H1 (cell line): ENCODE measurements around the gene TIMMDC1. TPM values are rescaled to one million over a fixed set of nuclear protein-coding genes. Genes with fewer than 3 reads are reported as not detected.

Experiments used
- CTCF ChIA-PET: fragments of 300-600 bp; sonication (Branson Sonifier 250); formaldehyde crosslinking; loops from one replicate; lab custom pipeline; 2021; ENCODE audit not compliant: partially characterized antibody; lab: Charles Lee
- POLR2A ChIA-PET: fragments of 300-600 bp; sonication (Branson Sonifier 250); formaldehyde crosslinking; loops from one replicate; lab custom pipeline; 2021; ENCODE audit warnings: inconsistent platforms; ENCODE audit not compliant: partially characterized antibody; lab: Charles Lee
- DNase-seq, 2 experiments: peaks; one replicate each; pipeline versions ENCODE4 v3.0.0 to v3.0.0-alpha.2; 2010 to 2022; ENCODE audit warnings: low spot score in 2 of 2, low read depth in 1 of 2, mixed read lengths in 1 of 2
- FAIRE-seq: peaks from 2 replicates; lab custom pipeline; 2011; peaks lifted over from hg19 to GRCh38; lab: Jason Lieb, UNC
- H2AFZ ChIP-seq: 2 replicates; pipeline ENCODE4 v1.8.1; 2012; ENCODE audit warnings: low read length, inconsistent platforms
- H2AK5ac ChIP-seq: 2 replicates; pipeline ENCODE4 v1.6.1; 2013; ENCODE audit warnings: low read depth, low read length
- H2BK120ac ChIP-seq: replicated peaks from 2 replicates; pipeline ENCODE3; 2013; ENCODE audit warnings: low read depth, low read length, inconsistent platforms
- H2BK12ac ChIP-seq: 2 replicates; pipeline ENCODE4 v1.6.1; 2013; ENCODE audit warnings: low read depth, low read length
- H2BK15ac ChIP-seq: 2 replicates; pipeline ENCODE4 v1.6.1; 2013; ENCODE audit warnings: low read length
- H2BK20ac ChIP-seq: 2 replicates; pipeline ENCODE4 v1.6.1; 2013; ENCODE audit warnings: low read length
- H2BK5ac ChIP-seq: 2 replicates; pipeline ENCODE4 v1.6.1; 2013; ENCODE audit warnings: low read depth, low read length
- H3K14ac ChIP-seq: 2 replicates; pipeline ENCODE4 v1.6.1; 2013; ENCODE audit warnings: inconsistent platforms; ENCODE audit not compliant: insufficient read length
- H3K18ac ChIP-seq: 2 replicates; pipeline ENCODE4 v1.6.1; 2013; ENCODE audit warnings: low read length; ENCODE audit errors: extremely low read depth
- H3K23ac ChIP-seq: 2 replicates; pipeline ENCODE4 v1.6.1; 2013; ENCODE audit warnings: inconsistent platforms; ENCODE audit not compliant: insufficient read length
- H3K23me2 ChIP-seq: 2 replicates; pipeline ENCODE4 v1.6.1; 2013; ENCODE audit warnings: low read depth, low read length
- H3K27ac ChIP-seq: 2 replicates; pipeline ENCODE4 v1.6.1; 2011; ENCODE audit warnings: low read depth, low read length, inconsistent platforms
- H3K27me3 ChIP-seq, 4 experiments: replicated peaks in 1 of 4; 1 replicate in 1 of 4; 2 replicates in 3 of 4; pipeline versions ENCODE4 v1.6.1 to v1.8.1; 2011 to 2013; ENCODE audit warnings: low read length in 3 of 4, mild to moderate bottlenecking in 3 of 4, inconsistent platforms in 2 of 4, mixed read lengths in 2 of 4, moderate library complexity in 1 of 4; ENCODE audit not compliant: control insufficient read depth in 3 of 4, insufficient read depth in 3 of 4; ENCODE audit errors: extremely low read depth in 1 of 4
- H3K36me3 ChIP-seq, 4 experiments: 2 replicates each; pipeline versions ENCODE4 v1.6.1 to v1.8.1; 2011 to 2013; ENCODE audit warnings: mild to moderate bottlenecking in 4 of 4, low read length in 3 of 4, moderate library complexity in 2 of 4, control low read depth in 1 of 4, inconsistent platforms in 1 of 4; ENCODE audit not compliant: insufficient read depth in 4 of 4, control insufficient read depth in 2 of 4
- H3K4ac ChIP-seq: replicated peaks from 2 replicates; pipeline ENCODE3; 2013; ENCODE audit warnings: low read length, low read depth, mixed read lengths, inconsistent platforms; ENCODE audit not compliant: insufficient read length
- H3K4me1 ChIP-seq, 4 experiments: replicated peaks in 1 of 4; 1 replicate in 1 of 4; 2 replicates in 3 of 4; pipeline versions ENCODE4 v1.6.1 to v1.8.1; 2011 to 2013; ENCODE audit warnings: low read length in 3 of 4, inconsistent platforms in 2 of 4, mixed read lengths in 1 of 4; ENCODE audit not compliant: insufficient read depth in 4 of 4, control insufficient read depth in 3 of 4
- H3K4me2 ChIP-seq, 2 experiments: 2 replicates each; pipeline versions ENCODE4 v1.6.1 to v1.8.1; 2011 to 2013; ENCODE audit warnings: low read depth in 2 of 2, low read length in 2 of 2, control low read depth in 1 of 2, inconsistent platforms in 1 of 2, mild to moderate bottlenecking in 1 of 2; ENCODE audit not compliant: insufficient read depth in 1 of 2
- H3K4me3 ChIP-seq, 4 experiments: fragments of 200-600, 300-600 bp in 1 of 4; sonication (generic), shearing (Covaris generic), sonication (Bioruptor Twin) in 1 of 4; 2 replicates each; pipeline versions ENCODE4 v1.5.1 to v1.8.1; 2011 to 2016; ENCODE audit warnings: low read length in 4 of 4, low read depth in 3 of 4, control low read depth in 2 of 4, inconsistent platforms in 2 of 4, mild to moderate bottlenecking in 2 of 4, mixed read lengths in 1 of 4, moderate library complexity in 1 of 4; ENCODE audit not compliant: insufficient read depth in 2 of 4; ENCODE audit errors: extremely low read depth in 1 of 4
- H3K56ac ChIP-seq: replicated peaks from 2 replicates; pipeline ENCODE3; 2013; ENCODE audit warnings: low read depth, mild to moderate bottlenecking, mixed read lengths, low read length, inconsistent platforms; ENCODE audit not compliant: insufficient read length
- H3K79me1 ChIP-seq: 2 replicates; pipeline ENCODE4 v1.6.1; 2013; ENCODE audit warnings: low read depth, low read length, control low read depth
- H3K79me2 ChIP-seq, 2 experiments: 2 replicates each; pipeline versions ENCODE4 v1.6.1 to v1.8.1; 2012 to 2013; ENCODE audit warnings: low read length in 2 of 2, mild to moderate bottlenecking in 2 of 2, inconsistent platforms in 1 of 2; ENCODE audit not compliant: insufficient read depth in 2 of 2, control insufficient read depth in 1 of 2
- H3K9ac ChIP-seq, 4 experiments: replicated peaks in 1 of 4; 1 replicate in 1 of 4; 2 replicates in 3 of 4; pipeline versions ENCODE4 v1.6.1 to v1.8.1; 2011 to 2013; ENCODE audit warnings: low read depth in 3 of 4, low read length in 3 of 4, control low read depth in 2 of 4, mild to moderate bottlenecking in 2 of 4, moderate library complexity in 2 of 4, inconsistent platforms in 1 of 4; ENCODE audit errors: extremely low read depth in 1 of 4
- H3K9me3 ChIP-seq, 2 experiments: 2 replicates each; pipeline versions ENCODE4 v1.6.1 to v1.8.1; 2012 to 2013; ENCODE audit warnings: mild to moderate bottlenecking in 2 of 2, moderate library complexity in 2 of 2, control low read depth in 1 of 2, inconsistent platforms in 1 of 2, low read depth in 1 of 2, low read length in 1 of 2, mixed read lengths in 1 of 2; ENCODE audit not compliant: insufficient read depth in 2 of 2
- H4K20me1 ChIP-seq, 2 experiments: replicated peaks in 1 of 2; 2 replicates each; pipeline versions ENCODE3 to v1.8.1; 2011 to 2013; ENCODE audit warnings: inconsistent platforms in 2 of 2, low read length in 2 of 2, mild to moderate bottlenecking in 1 of 2; ENCODE audit not compliant: insufficient read depth in 2 of 2, control insufficient read depth in 1 of 2
- H4K5ac ChIP-seq: 2 replicates; pipeline ENCODE4 v1.6.1; 2013; ENCODE audit warnings: low read length, low read depth, mixed read lengths, inconsistent platforms; ENCODE audit not compliant: insufficient read length
- H4K8ac ChIP-seq: 2 replicates; pipeline ENCODE4 v1.8.0; 2013; ENCODE audit warnings: mild to moderate bottlenecking, moderate library complexity, low read length, inconsistent platforms; ENCODE audit not compliant: insufficient read depth; ENCODE audit errors: extremely low read depth
- H4K91ac ChIP-seq: replicated peaks from 2 replicates; pipeline ENCODE3; 2013; ENCODE audit warnings: low read length, mixed read lengths, inconsistent platforms; ENCODE audit not compliant: insufficient read length
- ASH2L ChIP-seq: fragments of 200-600, 300-600 bp; sonication (generic); IDR thresholded peaks from one replicate; pipeline ENCODE4 v1.7.1; 2017; ENCODE audit warnings: low read length
- CHD2 ChIP-seq: IDR thresholded peaks from 2 replicates; pipeline ENCODE4 v1.6.1; 2012; ENCODE audit warnings: low read length, improper control_type of control experiment
- CTBP2 ChIP-seq: IDR thresholded peaks from 2 replicates; pipeline ENCODE4 v1.7.0; 2011; ENCODE audit warnings: borderline replicate concordance, mild to moderate bottlenecking, moderate library complexity, mixed read lengths, low read length; ENCODE audit not compliant: insufficient read depth, insufficient read length
- EGR1 ChIP-seq: IDR thresholded peaks from 2 replicates; pipeline ENCODE4 v1.6.1; 2011; ENCODE audit warnings: low read depth, low read length, borderline replicate concordance
- GTF2F1 ChIP-seq: IDR thresholded peaks from 2 replicates; pipeline ENCODE4 v1.6.1; 2012; ENCODE audit warnings: low read depth, low read length, improper control_type of control experiment, borderline replicate concordance
- HDAC6 ChIP-seq: IDR thresholded peaks from one replicate; pipeline ENCODE4 v1.7.1; 2012; ENCODE audit warnings: low read depth, mild to moderate bottlenecking, inconsistent platforms, low read length, moderate library complexity
- MAFK ChIP-seq: IDR thresholded peaks from 2 replicates; pipeline ENCODE4 v1.6.1; 2012; ENCODE audit warnings: low read depth, mild to moderate bottlenecking, improper control_type of control experiment, low read length
- NANOG ChIP-seq: IDR thresholded peaks from 2 replicates; pipeline ENCODE4 v1.6.1; 2011; ENCODE audit warnings: low read length, low read depth, mild to moderate bottlenecking, inconsistent platforms; ENCODE audit not compliant: insufficient read depth, poor library complexity, severe bottlenecking
- RAD21 ChIP-seq, 2 experiments: IDR thresholded peaks in 1 of 2; conservative IDR thresholded peaks in 1 of 2; 2 replicates each; pipeline ENCODE4 v1.6.1; 2011; ENCODE audit warnings: low read depth in 2 of 2, low read length in 2 of 2, improper control_type of control experiment in 1 of 2, inconsistent platforms in 1 of 2, mild to moderate bottlenecking in 1 of 2, moderate library complexity in 1 of 2
- RBBP5 ChIP-seq: IDR thresholded peaks from 2 replicates; pipeline ENCODE4 v1.7.1; 2012; ENCODE audit warnings: low read depth, mild to moderate bottlenecking, inconsistent platforms, low read length, moderate library complexity, borderline replicate concordance
- SIN3A ChIP-seq, 2 experiments: IDR thresholded peaks in 1 of 2; conservative IDR thresholded peaks in 1 of 2; 2 replicates each; pipeline ENCODE4 v1.6.1; 2011 to 2012; ENCODE audit warnings: low read length in 2 of 2, improper control_type of control experiment in 1 of 2, low read depth in 1 of 2, mild to moderate bottlenecking in 1 of 2
- TAF1 ChIP-seq: IDR thresholded peaks from 2 replicates; pipeline ENCODE4 v1.6.1; 2011; ENCODE audit warnings: mild to moderate bottlenecking, low read depth, low read length
- TBP ChIP-seq: IDR thresholded peaks from 2 replicates; pipeline ENCODE4 v1.6.1; 2011; ENCODE audit warnings: low read depth, low read length, improper control_type of control experiment
- TCF12 ChIP-seq: IDR thresholded peaks from 2 replicates; pipeline ENCODE4 v1.6.1; 2011; ENCODE audit warnings: low read depth, mild to moderate bottlenecking, low read length
- WGBS, 2 experiments: shearing (Covaris generic) in 1 of 2; methylation state at CpG; one replicate each; pipeline versions ENCODE4 v1.1.6 to v1.1.7; 2013 to 2015; ENCODE audit warnings: low lambda C conversion rate in 2 of 2, mixed read lengths in 2 of 2, inconsistent platforms in 1 of 2, low coverage in 1 of 2, missing lambda C conversion rate in 1 of 2; ENCODE audit not compliant: insufficient replicate concordance in 2 of 2, insufficient coverage in 1 of 2, insufficient read length in 1 of 2; ENCODE audit errors: extremely low coverage in 1 of 2, missing lambda C conversion rate in 1 of 2; 5-methylcytosine and 5-hydroxymethylcytosine counted together
- polyA plus RNA-seq, 7 experiments: library from polyadenylated mRNA; depleted of rRNA in 3 of 7; stranded (reverse) in 5 of 7; unstranded in 2 of 7; fragments of >200 nt in 5 of 7; fragments of 200-250 nt in 2 of 7; gene quantifications; 1 replicate in 5 of 7; 2 replicates in 1 of 7; 4 replicates in 1 of 7; pipeline versions ENCODE4 v1.2.1 to v1.2.3, GENCODE V29; 2011 to 2013; ENCODE audit warnings: missing spikeins in 2 of 7, mixed read lengths in 2 of 7
- total RNA-seq: library from RNA; stranded (reverse); fragmentation: NEBNext Ultra II Directional; extraction: Animal tissue kit (Norgen Biotek cat#: 25700); gene quantifications from 2 replicates; pipeline ENCODE4 v1.2.1, GENCODE V29; 2021

The TIMMDC1 gene
- total and polyA plus RNA-seq, 2 of the 8 experiments (the other 6 are each of a cell fraction or from before 2014, with no cell fraction given), result 80.7 to 128 TPM

DNA sequence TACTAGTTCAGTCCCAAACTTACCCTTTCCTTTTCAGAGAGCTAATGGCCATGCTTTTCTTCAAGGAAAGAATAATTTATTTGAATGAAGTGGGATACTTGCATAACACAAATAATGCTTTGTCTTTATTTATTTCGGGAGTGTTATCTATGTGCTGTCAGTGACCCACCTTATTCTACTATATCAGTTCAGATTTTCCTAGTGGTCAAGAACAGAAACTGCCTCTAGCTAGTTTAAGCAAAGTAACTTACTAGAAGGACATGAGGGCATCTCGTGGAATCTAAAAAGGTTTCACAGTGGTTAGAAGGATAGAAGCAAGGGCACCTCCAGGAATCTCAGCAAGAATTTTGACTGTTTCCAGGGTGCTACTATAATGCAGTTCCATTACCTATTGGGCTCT lies 3.8 kb upstream of the TIMMDC1 start:
- Histone ChIP-seq H3K27ac (no peak overlapping the region), H3K9me3 (no peaks in the 10 kb centered on the region), H3K56ac (no peak overlapping the region), H2BK12ac (no peak overlapping the region), H2BK15ac (no peak overlapping the region), H2BK5ac (no peak overlapping the region), H3K4me1 (no peaks in the 10 kb centered on the region), H3K18ac (no peak overlapping the region), H2AFZ (no peak overlapping the region), H4K91ac (no peak overlapping the region), H3K36me3 (peaks cover 0 to 7% (median 3%) of the 10 kb centered on the region in 4 experiments; a peak in 4 of 8 replicates), H3K9ac (no peak overlapping the region), H3K14ac (no peak overlapping the region), H4K8ac (no peak overlapping the region), H3K4me2 (no peak overlapping the region), H3K4me3 (no peak overlapping the region), H3K4ac (no peak overlapping the region), H2BK120ac (no peak overlapping the region), H4K20me1 (no peaks in the 10 kb centered on the region), H3K79me1 (no peaks in the 10 kb centered on the region; the same call in 1 of the 2 replicates), H3K23ac (no peak overlapping the region), H3K23me2 (peaks cover 5% of the 10 kb centered on the region; the same call in 1 of the 2 replicates), H2BK20ac (no peak overlapping the region), H3K27me3 (no peaks in the 10 kb centered on the region), H2AK5ac (no peak overlapping the region), H4K5ac (no peak overlapping the region), H3K79me2 (peaks cover 3 to 10% of the 10 kb centered on the region in 2 experiments; a peak in 2 of 4 replicates)
- ChIA-PET POLR2A (interaction anchor here (0.8 to 1.5 kb wide), 2 partner anchors 20 to 71 kb away, joined by 3 read pairs; no protein-coding TSS in a partner anchor), CTCF (interaction anchor here (0.5 to 1.9 kb wide), 9 partner anchors 9 to 219 kb away, joined by 3 to 7 read pairs (median 4); no protein-coding TSS in a partner anchor)
- WGBS, 2 experiments, result 74% methylated on average over 2 of the region's 2 CpGs; no CpG with 5 or more reads in 1 of the 2 experiments
- FAIRE-seq (no peak), DNase-seq (no peak)
- TF ChIP-seq CHD2, result no peak
- TF ChIP-seq GTF2F1, result no peak
- no peak for TF ChIP-seq MAFK
- no peak for TF ChIP-seq HDAC6
- no peak for TF ChIP-seq RBBP5
- TF ChIP-seq RAD21 (IDR thresholded peaks at IDR 0.05 in 1 of 2, conservative IDR thresholded peaks at IDR 0.05 in 1 of 2; ENCODE audit: low read depth in 2 of 2, low read length in 2 of 2), result no peak
- TF ChIP-seq TAF1, result no peak
- no peak for TF ChIP-seq CTBP2
- TF ChIP-seq SIN3A (conservative IDR thresholded peaks at IDR 0.05 in 1 of 2, IDR thresholded peaks at IDR 0.05 in 1 of 2; ENCODE audit: low read depth in 1 of 2, low read length in 2 of 2), result no peak
- TF ChIP-seq EGR1, result no peak
- no peak for TF ChIP-seq NANOG
- TF ChIP-seq ASH2L, result no peak
- TF ChIP-seq TCF12, result no peak
- TF ChIP-seq TBP, result no peak
